ENCODE measurements around the gene NNT.
"Not testable (repeated sequence)": the region's sequence is repeated elsewhere in the genome, so short reads cannot be mapped to it uniquely, and the experiment has no call there.

DNA sequence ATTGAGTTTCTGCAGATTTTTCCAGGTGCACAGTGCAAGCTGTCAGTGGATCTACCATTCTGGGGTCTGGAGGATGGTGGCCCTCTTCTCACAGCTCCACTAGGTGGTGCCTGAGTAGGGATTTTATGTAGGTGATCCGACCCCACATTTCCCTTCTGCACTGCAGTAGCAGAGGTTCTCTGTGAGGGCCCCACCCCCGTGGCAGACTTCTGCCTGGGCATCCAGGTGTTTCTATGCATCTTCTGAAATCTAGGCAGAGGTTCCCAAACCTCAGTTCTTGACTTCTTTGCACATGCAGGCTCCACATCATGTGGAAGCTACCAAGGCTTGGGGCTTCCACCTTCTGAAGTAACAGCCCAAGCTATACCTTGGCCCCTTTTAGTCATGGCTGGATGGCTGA is 93.5 kb downstream of the NNT start:
- TF ChIP-seq, protein P1, sequence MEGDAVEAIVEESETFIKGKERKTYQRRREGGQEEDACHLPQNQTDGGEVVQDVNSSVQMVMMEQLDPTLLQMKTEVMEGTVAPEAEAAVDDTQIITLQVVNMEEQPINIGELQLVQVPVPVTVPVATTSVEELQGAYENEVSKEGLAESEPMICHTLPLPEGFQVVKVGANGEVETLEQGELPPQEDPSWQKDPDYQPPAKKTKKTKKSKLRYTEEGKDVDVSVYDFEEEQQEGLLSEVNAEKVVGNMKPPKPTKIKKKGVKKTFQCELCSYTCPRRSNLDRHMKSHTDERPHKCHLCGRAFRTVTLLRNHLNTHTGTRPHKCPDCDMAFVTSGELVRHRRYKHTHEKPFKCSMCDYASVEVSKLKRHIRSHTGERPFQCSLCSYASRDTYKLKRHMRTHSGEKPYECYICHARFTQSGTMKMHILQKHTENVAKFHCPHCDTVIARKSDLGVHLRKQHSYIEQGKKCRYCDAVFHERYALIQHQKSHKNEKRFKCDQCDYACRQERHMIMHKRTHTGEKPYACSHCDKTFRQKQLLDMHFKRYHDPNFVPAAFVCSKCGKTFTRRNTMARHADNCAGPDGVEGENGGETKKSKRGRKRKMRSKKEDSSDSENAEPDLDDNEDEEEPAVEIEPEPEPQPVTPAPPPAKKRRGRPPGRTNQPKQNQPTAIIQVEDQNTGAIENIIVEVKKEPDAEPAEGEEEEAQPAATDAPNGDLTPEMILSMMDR (IDR thresholded peaks at IDR 0.05): not testable (repeated sequence)
- TF ChIP-seq POLR2A (IDR thresholded peaks at IDR 0.05): not testable (repeated sequence)
